OCI-LY3 (cell line): ENCODE measurements around the gene USP47.

Experiments used
- H2AFZ ChIP-seq: fragments of 200-600, 300-600 bp; shearing (Covaris generic); 2 replicates; pipeline ENCODE4 v1.6.0; 2014; ENCODE audit warnings: antibody characterized with exemption, low read depth, low read length
- H3K27ac ChIP-seq: fragments of 200-600, 300-600 bp; sonication (generic); 2 replicates; pipeline ENCODE4 v1.5.1; 2014; ENCODE audit warnings: mild to moderate bottlenecking, low read length, moderate library complexity, mixed read lengths
- H3K27me3 ChIP-seq: fragments of 200-600, 300-600 bp; sonication (generic); 2 replicates; pipeline ENCODE4 v1.6.1; 2014; ENCODE audit warnings: low read depth, low read length, mixed read lengths
- H3K36me3 ChIP-seq: fragments of 200-600, 300-600 bp; sonication (generic); replicated peaks from 2 replicates; pipeline ENCODE3; 2014; ENCODE audit warnings: low read depth, low read length, mixed read lengths
- H3K4me1 ChIP-seq: fragments of 300-600, 200-600 bp; sonication (generic); 2 replicates; pipeline ENCODE4 v1.6.1; 2014; ENCODE audit warnings: low read length, mixed read lengths
- H3K4me2 ChIP-seq: fragments of 200-600, 300-600 bp; sonication (generic); 2 replicates; pipeline ENCODE4 v1.6.1; 2014; ENCODE audit warnings: low read length, mixed read lengths
- H3K4me3 ChIP-seq: fragments of 300-600, 200-600 bp; sonication (generic); 2 replicates; pipeline ENCODE4 v1.5.1; 2014; ENCODE audit warnings: antibody characterized with exemption, mild to moderate bottlenecking, low read length, moderate library complexity
- H3K79me2 ChIP-seq: fragments of 300-600, 200-600 bp; shearing (Covaris generic); 2 replicates; pipeline ENCODE4 v1.6.1; 2014; ENCODE audit warnings: mild to moderate bottlenecking, low read length, mixed read lengths
- H3K9ac ChIP-seq: fragments of 300-600, 200-600 bp; shearing (Covaris generic); 2 replicates; pipeline ENCODE4 v1.6.0; 2014; ENCODE audit warnings: mild to moderate bottlenecking, low read length, moderate library complexity
- H3K9me3 ChIP-seq: fragments of 200-600, 300-600 bp; shearing (Covaris generic); 2 replicates; pipeline ENCODE4 v1.6.1; 2014; ENCODE audit warnings: low read length, mixed read lengths; ENCODE audit not compliant: insufficient read depth
- H4K20me1 ChIP-seq: fragments of 200-600, 300-600 bp; sonication (generic); 2 replicates; pipeline ENCODE4 v1.6.1; 2016; ENCODE audit warnings: low read length, mixed read lengths; ENCODE audit not compliant: insufficient read depth
- EZH2phosphoT487 ChIP-seq: fragments of 200-600 bp; shearing (Covaris generic); IDR thresholded peaks from 2 replicates; pipeline ENCODE4 v1.6.1; 2018; ENCODE audit warnings: antibody characterized with exemption, mixed run types, low read depth
- TF ChIP-seq, protein P1 (sequence below): fragments of 200-600, 300-600 bp; sonication (generic); IDR thresholded peaks from 2 replicates; pipeline ENCODE4 v1.5.1; 2014; ENCODE audit warnings: antibody characterized with exemption, low read length, low read depth

The USP47 gene

DNA sequence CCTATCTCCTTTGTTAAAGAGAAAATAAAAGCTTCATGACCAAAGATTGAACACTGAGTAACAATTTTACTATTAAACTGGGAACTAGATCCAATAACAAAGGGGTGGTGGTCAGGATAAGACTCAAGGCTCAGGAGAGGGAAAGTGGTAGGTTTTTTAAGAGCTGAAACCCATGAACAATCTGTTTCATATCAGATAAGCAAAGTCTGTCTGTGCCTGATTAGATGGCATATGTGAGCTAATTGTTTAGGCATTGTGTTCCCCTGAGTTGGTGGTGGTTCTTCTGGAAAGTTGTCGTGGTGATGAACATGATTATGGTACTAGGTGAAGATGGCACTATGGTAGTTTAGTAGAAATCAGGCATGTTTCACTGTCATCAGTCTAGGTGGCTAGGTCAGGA lies 24.4 kb downstream of the USP47 start:
- Histone ChIP-seq H3K4me1 (peaks cover 8% of the 10 kb centered on the region; the same call in 1 of the 2 replicates), H3K4me2 (no peak overlapping the region), H3K36me3 (peaks cover 3% of the 10 kb centered on the region), H4K20me1 (peaks cover 71% of the 10 kb centered on the region), H3K79me2 (peaks cover 94% of the 10 kb centered on the region), H3K9ac (no peak overlapping the region), H3K9me3 (no peaks in the 10 kb centered on the region), H3K27me3 (no peaks in the 10 kb centered on the region), H3K27ac (no peak overlapping the region), H2AFZ (no peak overlapping the region), H3K4me3 (no peak overlapping the region)
- TF ChIP-seq, protein P1, sequence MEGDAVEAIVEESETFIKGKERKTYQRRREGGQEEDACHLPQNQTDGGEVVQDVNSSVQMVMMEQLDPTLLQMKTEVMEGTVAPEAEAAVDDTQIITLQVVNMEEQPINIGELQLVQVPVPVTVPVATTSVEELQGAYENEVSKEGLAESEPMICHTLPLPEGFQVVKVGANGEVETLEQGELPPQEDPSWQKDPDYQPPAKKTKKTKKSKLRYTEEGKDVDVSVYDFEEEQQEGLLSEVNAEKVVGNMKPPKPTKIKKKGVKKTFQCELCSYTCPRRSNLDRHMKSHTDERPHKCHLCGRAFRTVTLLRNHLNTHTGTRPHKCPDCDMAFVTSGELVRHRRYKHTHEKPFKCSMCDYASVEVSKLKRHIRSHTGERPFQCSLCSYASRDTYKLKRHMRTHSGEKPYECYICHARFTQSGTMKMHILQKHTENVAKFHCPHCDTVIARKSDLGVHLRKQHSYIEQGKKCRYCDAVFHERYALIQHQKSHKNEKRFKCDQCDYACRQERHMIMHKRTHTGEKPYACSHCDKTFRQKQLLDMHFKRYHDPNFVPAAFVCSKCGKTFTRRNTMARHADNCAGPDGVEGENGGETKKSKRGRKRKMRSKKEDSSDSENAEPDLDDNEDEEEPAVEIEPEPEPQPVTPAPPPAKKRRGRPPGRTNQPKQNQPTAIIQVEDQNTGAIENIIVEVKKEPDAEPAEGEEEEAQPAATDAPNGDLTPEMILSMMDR = no peak
- TF ChIP-seq EZH2phosphoT487 = no peak

DNA sequence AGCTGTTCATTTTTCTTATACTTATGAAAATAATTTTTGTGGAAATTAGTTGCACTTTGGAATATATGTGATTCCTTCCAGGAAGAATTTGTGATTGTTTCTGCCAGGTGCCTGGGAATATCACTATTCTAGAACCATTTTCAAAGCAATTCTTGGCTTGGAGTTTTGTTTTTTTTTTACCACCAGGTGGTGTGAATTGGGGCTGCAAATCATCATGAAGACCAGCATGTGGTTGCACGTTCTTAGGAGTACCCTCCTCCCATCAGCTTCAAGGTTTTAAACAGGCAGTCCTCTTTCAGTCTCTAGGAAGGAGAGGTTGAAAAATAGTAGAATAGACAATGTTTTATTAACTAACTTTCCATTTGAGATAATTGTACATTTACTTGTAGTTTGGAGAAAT lies 25.9 kb downstream of the USP47 start:
- Histone ChIP-seq H3K4me2 (no peak overlapping the region), H3K36me3 (peaks cover 3% of the 10 kb centered on the region), H3K4me3 (no peak overlapping the region), H3K9ac (no peak overlapping the region), H3K79me2 (peaks cover 93% of the 10 kb centered on the region), H2AFZ (no peak overlapping the region), H3K27ac (no peak overlapping the region), H4K20me1 (peaks cover 81% of the 10 kb centered on the region), H3K9me3 (no peaks in the 10 kb centered on the region), H3K4me1 (peaks cover 8% of the 10 kb centered on the region; the same call in 1 of the 2 replicates), H3K27me3 (no peaks in the 10 kb centered on the region)
- TF ChIP-seq, protein P1 = no peak
- no peak for TF ChIP-seq EZH2phosphoT487

DNA sequence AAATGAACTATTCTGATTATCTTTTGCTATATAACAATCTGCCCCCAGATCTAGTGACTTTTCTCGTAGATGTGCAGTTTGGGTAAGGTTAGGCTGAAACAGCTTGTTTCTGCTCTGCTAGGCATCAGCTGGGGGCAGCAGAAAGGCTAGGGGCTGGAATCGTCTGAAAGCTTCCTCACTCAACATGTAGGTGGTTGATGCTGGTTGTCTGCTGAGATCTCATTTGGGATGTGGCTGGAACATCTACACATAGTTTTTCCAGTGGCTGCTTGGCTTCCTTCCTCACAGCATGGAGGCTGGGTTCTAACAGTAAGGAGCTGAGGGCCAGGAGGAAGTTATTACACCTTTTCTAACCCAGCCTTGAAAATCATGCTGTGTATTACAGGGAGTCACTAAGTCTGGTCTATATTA lies 30.2 kb downstream of the USP47 start:
- TF ChIP-seq EZH2phosphoT487 = no peak
- TF ChIP-seq, protein P1 = no peak
- Histone ChIP-seq H3K36me3 (peaks cover 3% of the 10 kb centered on the region), H2AFZ (no peak overlapping the region), H3K27me3 (no peaks in the 10 kb centered on the region), H3K4me1 (no peaks in the 10 kb centered on the region), H3K4me2 (no peak overlapping the region), H3K9me3 (no peaks in the 10 kb centered on the region), H4K20me1 (peaks cover 77% of the 10 kb centered on the region), H3K27ac (no peak overlapping the region), H3K79me2 (peaks cover 70% of the 10 kb centered on the region), H3K4me3 (no peak overlapping the region), H3K9ac (no peak overlapping the region)

DNA sequence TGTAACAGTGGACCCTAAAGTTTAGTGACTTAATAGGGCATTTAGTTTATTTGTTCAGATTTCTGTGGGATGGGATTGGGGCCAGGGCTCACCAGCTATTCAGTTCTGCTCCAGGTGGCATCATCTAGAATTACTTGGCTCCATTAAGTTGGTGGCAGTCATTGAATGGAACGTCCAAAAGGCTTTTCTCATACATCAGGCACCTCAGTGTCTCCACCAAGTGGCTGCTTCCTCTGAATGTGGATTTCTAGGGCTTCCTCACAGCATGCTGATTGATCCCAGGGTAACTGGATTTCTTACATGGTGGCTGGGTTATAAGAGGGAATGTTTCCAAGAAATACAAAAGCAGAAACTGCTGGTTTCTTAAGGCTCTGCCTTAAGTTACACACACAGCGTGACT lies 34.7 kb downstream of the USP47 start:
- Histone ChIP-seq H4K20me1 (peaks cover 72% of the 10 kb centered on the region), H3K9ac (no peak overlapping the region), H3K36me3 (no peaks in the 10 kb centered on the region), H2AFZ (no peak overlapping the region), H3K27ac (no peak overlapping the region), H3K4me1 (no peaks in the 10 kb centered on the region), H3K4me3 (no peak overlapping the region), H3K79me2 (peaks cover 34% of the 10 kb centered on the region), H3K4me2 (no peak overlapping the region), H3K9me3 (no peaks in the 10 kb centered on the region), H3K27me3 (no peaks in the 10 kb centered on the region)
- TF ChIP-seq, protein P1 = peak; percentile 27; the same call in 1 of the 2 replicates
- TF ChIP-seq EZH2phosphoT487 = no peak
